HG02852 (cell line): ENCODE results near the gene EFCAB6.

ENCODE experiments used
- ATAC-seq: cut with Tn5 transposase; IDR thresholded peaks from one replicate; pipeline ENCODE4 v1.9.1; 2021; ENCODE audit warnings: mild to moderate bottlenecking, moderate library complexity; ENCODE audit not compliant: unreplicated experiment

EFCAB6 gene

GRCh38 chr22:43812149-43812842, at the start of gene EFCAB6:
Gene EFCAB6 (minus strand): TSS chr22:43812305. CDS start chr22:43782318, 29,987 bp downstream.
- peak; percentile 88 for ATAC-seq

DNA sequence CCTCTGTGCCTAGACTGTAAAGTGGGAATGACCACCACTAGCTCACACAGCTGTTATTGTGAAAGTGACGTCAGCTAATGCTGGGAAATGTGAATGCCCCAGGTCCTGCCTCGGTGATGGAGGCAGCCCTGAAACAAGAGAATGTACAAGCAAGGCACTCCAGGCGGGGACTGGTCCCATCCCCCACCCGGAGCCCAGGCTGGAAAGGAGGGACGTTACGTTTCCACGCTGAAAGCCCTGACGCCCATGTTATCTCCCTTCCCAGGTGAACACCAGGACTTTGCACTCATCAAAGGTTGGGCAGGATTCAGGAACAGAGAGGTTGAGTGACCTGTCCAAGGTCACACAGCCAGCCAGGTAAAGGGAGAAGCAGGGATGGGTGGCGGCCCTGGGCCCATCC, 49.4 kb upstream of the EFCAB6 start:
- ATAC-seq, result no peak

DNA sequence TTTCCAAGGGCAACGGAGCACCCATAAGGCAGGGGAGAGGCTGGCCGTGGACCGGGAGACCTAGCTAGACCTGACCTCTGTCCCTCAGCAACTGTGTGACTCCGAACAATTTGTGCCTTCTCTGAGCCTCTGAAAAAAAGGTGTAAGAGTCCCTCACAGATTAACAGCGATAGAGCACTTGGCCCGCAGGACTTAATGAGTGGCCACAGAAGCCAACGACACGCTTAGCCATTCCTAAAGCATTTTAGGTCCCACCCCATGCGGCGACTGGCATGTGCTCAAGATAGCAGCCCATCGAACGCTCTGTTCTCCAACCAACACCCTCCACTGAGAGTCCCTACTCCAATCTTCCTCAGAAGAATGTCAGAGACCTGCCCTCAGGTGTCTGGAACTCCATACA, 48.7 kb upstream of the EFCAB6 start:
- ATAC-seq, result no peak

DNA sequence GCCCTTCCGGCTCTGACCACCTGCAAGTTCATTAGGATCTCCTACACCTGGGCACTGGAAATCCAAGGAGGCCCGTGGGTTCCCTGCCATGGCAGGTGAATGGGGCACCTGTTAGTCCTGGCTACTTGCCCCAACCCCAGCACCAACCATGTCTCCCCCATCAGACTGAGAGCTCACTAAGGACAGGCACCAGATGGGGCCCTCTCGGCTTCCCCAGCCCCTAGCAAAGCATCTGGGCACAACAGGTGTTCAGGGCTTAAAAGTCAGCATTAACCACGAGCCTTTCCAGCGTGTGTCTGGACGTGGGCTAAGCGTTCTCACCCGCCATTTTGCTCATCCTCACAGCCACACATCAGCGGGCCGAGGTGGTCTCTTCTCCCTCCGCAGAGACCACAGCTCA, 48.0 kb upstream of the EFCAB6 start:
- ATAC-seq, result no peak

DNA sequence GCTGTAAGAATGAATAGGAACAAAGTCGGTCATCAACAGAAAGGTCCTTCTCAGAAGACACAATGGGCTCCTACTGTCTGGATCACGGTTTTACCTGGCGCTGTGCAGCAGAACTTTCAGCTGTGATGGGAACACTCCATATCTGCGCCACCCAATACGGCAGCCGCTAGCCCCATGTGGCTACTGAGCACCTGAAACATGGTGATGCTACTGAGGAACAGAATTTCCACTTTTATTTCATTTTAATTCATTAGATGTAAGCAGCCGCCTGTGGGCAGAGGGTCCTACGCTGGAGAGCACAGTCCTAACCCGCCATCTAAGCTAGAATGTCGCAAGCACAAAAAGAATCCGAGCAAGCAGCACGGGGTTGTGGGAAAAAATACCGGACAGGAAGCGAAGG, 47.5 kb upstream of the EFCAB6 start:
- ATAC-seq, result no peak

DNA sequence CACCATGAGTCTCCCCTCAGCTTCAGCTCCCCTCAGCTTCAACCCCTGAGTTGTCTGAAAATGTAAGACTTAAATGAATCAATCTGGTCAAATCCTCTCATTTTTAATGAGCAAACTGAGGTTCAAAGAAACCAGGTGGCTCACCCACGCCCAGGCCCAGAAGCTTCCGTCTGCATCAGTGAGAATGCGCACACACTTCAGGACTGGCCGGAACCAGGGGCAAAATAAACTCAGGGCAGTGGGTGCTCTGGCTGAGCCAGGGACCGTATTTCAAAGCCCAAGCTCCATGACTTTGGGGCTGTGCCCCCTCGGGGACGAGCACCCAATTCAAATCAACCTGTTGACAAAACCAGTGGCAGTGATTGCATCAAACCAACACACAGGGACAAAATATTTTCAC, 47.1 kb upstream of the EFCAB6 start:
- no peak for ATAC-seq

DNA sequence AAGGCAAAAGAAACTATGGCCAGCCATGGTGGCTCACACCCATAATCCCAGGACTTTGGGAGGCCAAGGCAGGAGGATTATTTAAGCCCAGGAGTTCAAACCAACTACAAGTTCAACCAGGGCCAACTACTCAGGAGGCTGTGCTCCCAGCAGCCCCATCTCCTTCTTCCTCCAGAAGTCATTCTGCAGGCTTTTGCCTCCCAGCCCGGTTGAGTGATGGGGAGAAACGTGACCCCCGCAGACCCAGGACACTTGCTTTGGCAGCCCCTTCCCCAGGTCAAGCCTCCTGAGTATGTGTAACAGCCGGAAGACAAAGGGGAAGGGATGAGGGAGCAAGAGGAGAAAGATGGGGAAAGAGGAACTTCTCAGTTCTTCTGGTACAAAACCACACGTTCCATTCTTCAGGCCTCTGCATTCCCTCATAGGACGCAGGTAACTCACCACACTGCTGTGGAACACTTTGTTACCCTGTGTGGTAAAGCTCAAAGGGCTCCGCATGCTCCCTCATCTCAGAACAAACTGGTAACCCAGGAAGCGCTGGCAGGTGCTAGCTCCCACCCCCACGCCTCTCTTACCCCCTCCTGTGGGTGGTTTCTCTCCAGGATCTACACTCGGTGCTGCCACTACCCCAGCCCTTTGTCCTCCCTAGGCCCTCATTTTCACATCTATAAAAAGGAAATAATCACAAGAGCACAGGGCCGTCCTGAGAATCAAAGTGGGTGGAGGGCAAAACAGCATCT, 46.2 kb upstream of the EFCAB6 start:
- ATAC-seq, result no peak

DNA sequence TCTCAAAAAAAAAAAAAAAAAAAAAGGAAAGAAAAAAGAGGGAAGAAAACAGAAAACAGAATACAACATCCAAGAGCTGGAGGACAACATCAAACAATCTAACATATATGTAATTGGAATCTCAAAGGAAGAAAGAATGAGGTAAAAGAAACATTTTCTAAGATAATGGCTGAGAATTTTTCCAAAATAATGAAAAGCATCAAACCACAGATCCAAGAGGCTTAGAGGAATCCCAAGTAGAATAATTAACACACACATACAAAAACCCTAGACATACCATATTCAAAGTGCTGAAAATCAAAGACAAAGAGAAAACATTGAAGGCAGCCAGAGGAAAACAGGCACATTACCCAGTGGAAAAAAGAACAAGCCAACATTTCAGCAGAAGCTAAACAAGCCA, 45.3 kb upstream of the EFCAB6 start:
- ATAC-seq, result no peak

- no peak for ATAC-seq
Observed at GRCh38 chr22:43855431-43855830, 43.3 kb upstream of the EFCAB6 start.

DNA sequence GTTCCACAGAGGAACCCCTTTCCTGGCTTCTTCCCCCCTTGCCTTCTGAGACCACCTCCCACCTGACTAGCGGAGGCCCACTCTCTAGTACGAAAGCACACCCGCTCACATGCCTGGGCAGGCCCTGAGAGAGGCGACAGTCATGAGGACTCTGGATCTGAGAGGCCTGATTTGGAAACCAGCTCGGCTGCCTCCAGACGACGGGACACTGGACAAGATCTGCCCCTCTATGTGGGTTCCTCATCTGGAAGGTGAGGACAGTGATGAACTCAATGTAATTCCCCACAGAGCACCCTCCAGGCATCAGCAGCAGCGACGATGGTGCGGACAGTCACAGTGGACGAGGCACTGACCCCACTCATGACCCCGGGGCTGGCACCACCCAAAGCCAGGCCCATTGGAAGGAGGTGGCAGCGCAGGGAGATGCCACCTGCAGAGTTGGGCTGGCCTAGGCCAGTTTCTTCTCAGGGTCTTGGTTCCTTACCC, 42.7 kb upstream of the EFCAB6 start:
- no peak for ATAC-seq

DNA sequence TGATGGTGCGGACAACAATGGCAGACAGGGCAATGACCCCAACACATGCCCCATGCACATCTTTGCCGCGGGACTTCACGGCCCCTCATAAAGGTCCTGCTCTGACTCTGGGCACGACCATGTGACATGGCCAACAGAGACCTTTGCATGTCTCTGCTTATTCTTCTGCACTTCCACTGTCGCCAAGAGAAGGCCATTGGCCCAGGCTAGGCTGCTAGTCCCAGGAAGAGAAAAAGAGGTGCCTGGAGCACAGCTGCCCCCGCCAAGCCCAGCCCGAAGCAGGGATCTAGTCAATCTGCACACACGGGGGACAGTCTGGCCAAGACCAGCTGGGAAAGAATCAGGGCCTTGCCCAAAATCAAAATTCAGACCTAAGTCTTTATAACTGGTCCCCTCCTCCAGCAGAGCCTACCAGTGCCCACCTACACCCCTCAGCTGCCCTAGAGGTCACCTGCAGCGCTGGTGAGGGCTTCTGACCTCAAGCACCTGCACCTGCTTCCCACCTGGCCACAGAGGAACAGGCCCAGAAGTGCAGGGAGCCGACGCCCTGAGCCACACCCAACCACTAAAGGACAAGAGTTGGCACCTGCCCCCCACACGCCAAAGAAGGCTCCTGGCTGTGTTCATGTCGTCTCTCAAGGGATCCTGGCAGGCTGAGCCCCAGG, 42.1 kb upstream of the EFCAB6 start:
- no peak for ATAC-seq

GRCh38 chr22:43853328-43853931, 41.3 kb upstream of the EFCAB6 start:
- ATAC-seq, result no peak

- no peak for ATAC-seq
Observed at GRCh38 chr22:43852573-43853327, 40.6 kb upstream of the EFCAB6 start.

- no peak for ATAC-seq
Observed at GRCh38 chr22:43851979-43852307, 39.8 kb upstream of the EFCAB6 start.

DNA sequence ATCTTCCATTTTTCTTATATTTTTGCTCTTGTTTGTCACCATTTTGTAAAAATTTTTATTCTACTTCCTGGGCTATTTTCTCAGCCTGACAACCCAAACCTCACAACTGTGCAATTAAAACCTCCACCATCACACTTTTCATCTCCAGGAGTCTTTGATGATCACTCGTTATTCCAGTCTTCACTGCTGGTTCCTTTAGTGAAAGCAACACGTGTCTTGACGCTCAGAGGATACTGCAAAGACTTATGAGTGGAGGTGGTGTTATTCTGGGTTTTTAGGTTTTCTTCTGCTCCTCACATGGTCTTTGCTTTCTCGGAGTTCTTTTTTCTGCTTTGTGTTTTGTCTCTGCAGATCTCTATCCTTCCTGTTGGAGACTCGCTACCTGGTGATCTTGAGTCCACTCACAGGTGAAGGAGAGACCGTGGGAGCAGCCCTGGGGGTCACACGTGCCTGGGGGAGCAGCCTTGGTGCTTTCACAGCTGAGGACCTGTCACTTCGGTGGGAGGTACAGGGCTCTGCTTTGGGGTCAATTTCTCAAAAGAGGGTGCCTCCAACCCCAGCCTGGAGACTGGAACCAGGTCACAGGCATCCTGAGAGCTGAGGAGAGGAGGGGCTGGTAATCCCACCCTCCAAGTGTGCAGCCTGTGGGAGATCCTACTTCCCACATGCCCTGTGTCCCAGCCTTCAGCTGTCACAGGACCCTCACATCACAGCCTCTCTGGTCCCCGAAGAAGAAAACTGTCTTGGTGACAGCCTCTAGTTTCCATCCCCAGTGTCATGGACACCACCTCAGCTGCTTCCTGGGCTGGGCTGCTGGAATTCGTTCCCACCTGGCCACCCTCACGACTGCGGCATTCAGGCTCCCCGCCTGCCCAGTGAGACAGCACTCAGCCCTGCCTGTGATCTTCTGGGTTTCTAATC, 39.2 kb upstream of the EFCAB6 start:
- ATAC-seq, result no peak

- no peak for ATAC-seq
Observed at GRCh38 chr22:43850529-43850928, 38.4 kb upstream of the EFCAB6 start.

DNA sequence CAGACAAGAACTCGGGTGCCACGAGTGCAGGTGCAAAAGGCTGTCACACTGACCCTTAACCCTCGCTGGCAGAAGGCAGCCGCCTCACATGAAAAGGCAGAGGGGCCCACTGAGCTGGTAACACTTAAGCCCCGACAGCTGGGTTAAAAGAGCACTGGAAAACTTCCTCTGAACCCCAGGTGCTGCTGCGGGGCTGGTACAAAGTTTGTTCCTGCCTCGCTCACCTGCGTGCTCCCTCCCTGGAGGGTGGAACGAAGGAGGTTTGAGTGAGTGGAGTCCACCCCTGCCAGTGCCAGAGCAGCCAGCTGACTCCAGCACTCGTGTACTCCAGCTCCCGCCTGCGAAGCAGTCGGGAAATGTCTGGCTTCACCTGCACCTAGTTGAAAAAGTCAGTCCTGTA, 37.6 kb upstream of the EFCAB6 start:
- ATAC-seq, result no peak

- ATAC-seq, result no peak
Observed at GRCh38 chr22:43848366-43849171, 36.5 kb upstream of the EFCAB6 start.
